K562 treated with DMSO at 1 percent for 4 hours (cell line): ENCODE measurements around the gene OR7D2. TPM values are rescaled to one million over a fixed set of nuclear protein-coding genes. Genes with fewer than 3 reads are reported as not detected.

ENCODE experiments used
- total RNA-seq: library from RNA; unstranded; fragments of 300-600 nt; gene quantifications from 2 replicates; pipeline ENCODE4 v1.2.3, GENCODE V29; 2022; ENCODE audit not compliant: insufficient read depth

Gene OR7D2
- total RNA-seq, result 0.85 and 0.87 TPM in 2 replicates

GRCh38 chr19:9178901-9179300 is at the start of gene OR7D2:
TSS of gene OR7D2 (plus strand) at chr19:9178979. CDS start at chr19:9185782, 6,803 bp downstream.

GRCh38 chr19:9140159-9140874 is 38.5 kb upstream of the OR7D2 start, which contains the start of gene ZNF317:
TSS of gene ZNF317 (plus strand) at chr19:9140397. CDS start at chr19:9156017, 15,620 bp downstream.

GRCh38 chr19:9219489-9219888 is 40.7 kb downstream of the OR7D2 start, which contains the start of gene OR7D4:
TSS of gene OR7D4 (minus strand) at chr19:9219589. CDS start at chr19:9214837, 4,752 bp downstream.

Other genes with a start within 250 kb of the OR7D2 start
- gene MUC16, start 168.6 kb upstream of the OR7D2 start, total RNA-seq, result not detected in 2 replicates
- not detected in 2 replicates for gene OR1M1, start 91.9 kb upstream of the OR7D2 start, total RNA-seq
- not detected in 2 replicates for gene OR7G2, start 71.5 kb upstream of the OR7D2 start, total RNA-seq
- not detected in 2 replicates for gene OR7G1, start 63.2 kb upstream of the OR7D2 start, total RNA-seq
- gene OR7G3, start 52.0 kb upstream of the OR7D2 start, total RNA-seq, result not detected in 2 replicates
- 18.9 and 23.6 TPM in 2 replicates for gene ZNF317, start 38.6 kb upstream of the OR7D2 start, total RNA-seq
- gene OR7D4, start 40.6 kb downstream of the OR7D2 start, total RNA-seq, result not detected in 2 replicates
- not detected in 2 replicates for gene OR7E24, start 72.0 kb downstream of the OR7D2 start, total RNA-seq
- 0.98 and 3.8 TPM in 2 replicates for gene ZNF699, start 130.9 kb downstream of the OR7D2 start, total RNA-seq
- 8.3 and 8.8 TPM in 2 replicates for gene ZNF559, start 145.2 kb downstream of the OR7D2 start, total RNA-seq
- 0.97 and 1.9 TPM in 2 replicates for gene ZNF177, start 184.0 kb downstream of the OR7D2 start, total RNA-seq